ENCODE data around the gene BRSK2.
A peak's percentile ranks its signal among the peaks of the same experiment; 100 is the strongest.

The BRSK2 gene

GRCh38 chr11:1381793-1382425 is 7.8 kb upstream of the BRSK2 start:
- H3K4me3 ChIP-seq (ENCODE audit: low read depth, low read length), result no peak overlapping the region
- TF ChIP-seq CTCF (IDR thresholded peaks at IDR 0.05; ENCODE audit: low read depth, low read length, missing control alignments), result no peak
- no peak for DNase-seq (ENCODE audit: low read depth)

- TF ChIP-seq CTCF (IDR thresholded peaks at IDR 0.05; ENCODE audit: low read depth, low read length, missing control alignments), result no peak
- no peak for DNase-seq (ENCODE audit: low read depth)
- H3K4me3 ChIP-seq (ENCODE audit: low read depth, low read length), result no peak overlapping the region
Observed at GRCh38 chr11:1382429-1382828, 7.3 kb upstream of the BRSK2 start.

- TF ChIP-seq CTCF (IDR thresholded peaks at IDR 0.05; ENCODE audit: low read depth, low read length, missing control alignments), result no peak
- H3K4me3 ChIP-seq (ENCODE audit: low read depth, low read length), result peak overlapping the region; percentile 56
- DNase-seq (ENCODE audit: low read depth), result peak; percentile 30
Observed at GRCh38 chr11:1382831-1383607, 6.7 kb upstream of the BRSK2 start.

GRCh38 chr11:1384199-1384970 is 5.3 kb upstream of the BRSK2 start:
- no peak for TF ChIP-seq CTCF (IDR thresholded peaks at IDR 0.05; ENCODE audit: low read depth, low read length, missing control alignments)

GRCh38 chr11:1387521-1387920 is 2.2 kb upstream of the BRSK2 start:
- TF ChIP-seq CTCF (IDR thresholded peaks at IDR 0.05; ENCODE audit: low read depth, low read length, missing control alignments), result no peak
- DNase-seq (ENCODE audit: low read depth), result no peak
- no peak overlapping the region for H3K4me3 ChIP-seq (ENCODE audit: low read depth, low read length)

More at GRCh38 chr11:1384199-1384970, 5.3 kb upstream of the BRSK2 start:
- H3K4me3 ChIP-seq (ENCODE audit: low read depth, low read length), result no peak overlapping the region
- DNase-seq (ENCODE audit: low read depth), result no peak

GRCh38 chr11:1387961-1388762 is 1.6 kb upstream of the BRSK2 start:
- TF ChIP-seq CTCF (IDR thresholded peaks at IDR 0.05; ENCODE audit: low read depth, low read length, missing control alignments), result peak; percentile 12
- no peak overlapping the region for H3K4me3 ChIP-seq (ENCODE audit: low read depth, low read length)
- DNase-seq (ENCODE audit: low read depth), result no peak

Data from GM12864 (cell line).